ENCODE measurements around the gene PRRC2C. TPM values are rescaled to one million over a fixed set of nuclear protein-coding genes. Genes with fewer than 3 reads are reported as not detected.

PRRC2C gene
- total and polyA plus RNA-seq, 2 donors (not counting 1 experiment from before 2014, with no cell fraction given) = 48.5 to 50.4 TPM

GRCh38 chr1:171500803-171501202, 15.5 kb downstream of the PRRC2C start:
- Histone ChIP-seq H3K4me2 (ENCODE audit: extremely low read depth, insufficient read depth, low read length) (no peak overlapping the region), H3K4me1 (ENCODE audit: control insufficient read depth, extremely low read depth, insufficient read depth, low read length) (peaks cover under 1% of the 10 kb centered on the region), H4K20me1 (ENCODE audit: control insufficient read depth, extremely low read depth, insufficient read depth, low read length) (peaks cover 1% of the 10 kb centered on the region), H2AFZ (ENCODE audit: low read length) (no peak overlapping the region), H3K4me3 (replicated peaks in 1 of 4; ENCODE audit: control extremely low read depth in 1 of 4, insufficient read depth in 1 of 4, low read depth in 3 of 4, low read length in 4 of 4) (no peak overlapping the region), H3K36me3 (ENCODE audit: control insufficient read depth, insufficient read depth, low read length) (no peaks in the 10 kb centered on the region), H3K27ac (ENCODE audit: insufficient read depth, low read length) (no peak overlapping the region), H3K27me3 (ENCODE audit: control insufficient read depth, insufficient read depth, low read length) (no peaks in the 10 kb centered on the region), H3K9me3 (ENCODE audit: control insufficient read depth, insufficient read depth, low read depth, low read length) (no peaks in the 10 kb centered on the region), H3K9ac (ENCODE audit: insufficient read depth, low read length) (no peak overlapping the region), H3K79me2 (ENCODE audit: control insufficient read depth, insufficient read depth, low read length) (peaks cover 98% of the 10 kb centered on the region)
- TF ChIP-seq CTCF (conservative IDR thresholded peaks at IDR 0.05 in 1 of 2, IDR thresholded peaks at IDR 0.05 in 1 of 2; ENCODE audit: low read depth in 1 of 2, low read length in 2 of 2) = no peak
- TF ChIP-seq EZH2 (IDR thresholded peaks at IDR 0.05; ENCODE audit: low read length, missing control alignments) = no peak
- no peak for DNase-seq (ENCODE audit: low read depth in 2 of 2)

GRCh38 chr1:171501305-171502024, 16.1 kb downstream of the PRRC2C start:
- DNase-seq (ENCODE audit: low read depth in 2 of 2) = no peak
- Histone ChIP-seq H4K20me1 (ENCODE audit: control insufficient read depth, extremely low read depth, insufficient read depth, low read length) (peaks cover 2% of the 10 kb centered on the region), H3K9ac (ENCODE audit: insufficient read depth, low read length) (no peak overlapping the region), H3K4me3 (replicated peaks in 1 of 4; ENCODE audit: control extremely low read depth in 1 of 4, insufficient read depth in 1 of 4, low read depth in 3 of 4, low read length in 4 of 4) (no peak overlapping the region), H3K27ac (ENCODE audit: insufficient read depth, low read length) (no peak overlapping the region), H3K9me3 (ENCODE audit: control insufficient read depth, insufficient read depth, low read depth, low read length) (no peaks in the 10 kb centered on the region), H2AFZ (ENCODE audit: low read length) (no peak overlapping the region), H3K4me1 (ENCODE audit: control insufficient read depth, extremely low read depth, insufficient read depth, low read length) (no peaks in the 10 kb centered on the region), H3K36me3 (ENCODE audit: control insufficient read depth, insufficient read depth, low read length) (no peaks in the 10 kb centered on the region), H3K79me2 (ENCODE audit: control insufficient read depth, insufficient read depth, low read length) (peaks cover 98% of the 10 kb centered on the region), H3K4me2 (ENCODE audit: extremely low read depth, insufficient read depth, low read length) (no peak overlapping the region), H3K27me3 (ENCODE audit: control insufficient read depth, insufficient read depth, low read length) (no peaks in the 10 kb centered on the region)
- no peak for TF ChIP-seq CTCF (conservative IDR thresholded peaks at IDR 0.05 in 1 of 2, IDR thresholded peaks at IDR 0.05 in 1 of 2; ENCODE audit: low read depth in 1 of 2, low read length in 2 of 2)
- TF ChIP-seq EZH2 (IDR thresholded peaks at IDR 0.05; ENCODE audit: low read length, missing control alignments) = no peak

GRCh38 chr1:171506525-171507304, 21.4 kb downstream of the PRRC2C start:
- Histone ChIP-seq H3K79me2 (ENCODE audit: control insufficient read depth, insufficient read depth, low read length) (peaks cover 98% of the 10 kb centered on the region), H3K4me1 (ENCODE audit: control insufficient read depth, extremely low read depth, insufficient read depth, low read length) (no peaks in the 10 kb centered on the region), H3K9me3 (ENCODE audit: control insufficient read depth, insufficient read depth, low read depth, low read length) (no peaks in the 10 kb centered on the region), H3K27me3 (ENCODE audit: control insufficient read depth, insufficient read depth, low read length) (no peaks in the 10 kb centered on the region), H3K4me2 (ENCODE audit: extremely low read depth, insufficient read depth, low read length) (no peak overlapping the region), H3K27ac (ENCODE audit: insufficient read depth, low read length) (no peak overlapping the region), H4K20me1 (ENCODE audit: control insufficient read depth, extremely low read depth, insufficient read depth, low read length) (peaks cover 2% of the 10 kb centered on the region), H2AFZ (ENCODE audit: low read length) (no peak overlapping the region), H3K36me3 (ENCODE audit: control insufficient read depth, insufficient read depth, low read length) (no peaks in the 10 kb centered on the region), H3K4me3 (replicated peaks in 1 of 4; ENCODE audit: control extremely low read depth in 1 of 4, insufficient read depth in 1 of 4, low read depth in 3 of 4, low read length in 4 of 4) (no peak overlapping the region), H3K9ac (ENCODE audit: insufficient read depth, low read length) (no peak overlapping the region)
- DNase-seq (ENCODE audit: low read depth in 2 of 2) = peak; percentile 19 to 36
- no peak for TF ChIP-seq EZH2 (IDR thresholded peaks at IDR 0.05; ENCODE audit: low read length, missing control alignments)
- TF ChIP-seq CTCF (conservative IDR thresholded peaks at IDR 0.05 in 1 of 2, IDR thresholded peaks at IDR 0.05 in 1 of 2; ENCODE audit: low read depth in 1 of 2, low read length in 2 of 2) = no peak

Measured in fibroblast of lung (primary cell).